Middle frontal gyrus (tissue), 1 donor: Measurements from ENCODE around the gene PIM1.
"Not testable (repeated sequence)": the region's sequence is repeated elsewhere in the genome, so short reads cannot be mapped to it uniquely, and the experiment has no call there.

Experiments
- DNase-seq: peaks from one replicate; pipeline ENCODE4 v3.0.0-alpha.2; 2015; ENCODE audit warnings: low spot score; ENCODE audit errors: extremely low spot score

The PIM1 gene

GRCh38 chr6:37171201-37171969, 1.4 kb downstream of the PIM1 start:
- DNase-seq: peak; percentile 15

- DNase-seq: peak; percentile 81
Observed at GRCh38 chr6:37171970-37172812, 2.2 kb downstream of the PIM1 start.

GRCh38 chr6:37172912-37173492, 3.0 kb downstream of the PIM1 start:
- no peak for DNase-seq

- no peak for DNase-seq
Observed at GRCh38 chr6:37173493-37174195, 3.7 kb downstream of the PIM1 start.

- no peak for DNase-seq
Observed at GRCh38 chr6:37174196-37174514, 4.2 kb downstream of the PIM1 start.

GRCh38 chr6:37174515-37175331, 4.8 kb downstream of the PIM1 start:
- DNase-seq: no peak

GRCh38 chr6:37175332-37176267, 5.6 kb downstream of the PIM1 start:
- DNase-seq: no peak

GRCh38 chr6:37176268-37177076, 6.5 kb downstream of the PIM1 start:
- DNase-seq: no peak

- DNase-seq: no peak
Observed at GRCh38 chr6:37177077-37177934, 7.4 kb downstream of the PIM1 start.

- no peak for DNase-seq
Observed at GRCh38 chr6:37177935-37178517, 8.1 kb downstream of the PIM1 start.

- no peak for DNase-seq
Observed at GRCh38 chr6:37180075-37180474, 10.1 kb downstream of the PIM1 start.

GRCh38 chr6:37180610-37181009, 10.7 kb downstream of the PIM1 start:
- DNase-seq: not testable (repeated sequence)

GRCh38 chr6:37182736-37183590, 13.0 kb downstream of the PIM1 start:
- no peak for DNase-seq

GRCh38 chr6:37185949-37186720, 16.2 kb downstream of the PIM1 start:
- DNase-seq: not testable (repeated sequence)

- DNase-seq: no peak
Observed at GRCh38 chr6:37187321-37188022, 17.5 kb downstream of the PIM1 start.
